Measurements from ENCODE around the gene TTLL12.

DNA sequence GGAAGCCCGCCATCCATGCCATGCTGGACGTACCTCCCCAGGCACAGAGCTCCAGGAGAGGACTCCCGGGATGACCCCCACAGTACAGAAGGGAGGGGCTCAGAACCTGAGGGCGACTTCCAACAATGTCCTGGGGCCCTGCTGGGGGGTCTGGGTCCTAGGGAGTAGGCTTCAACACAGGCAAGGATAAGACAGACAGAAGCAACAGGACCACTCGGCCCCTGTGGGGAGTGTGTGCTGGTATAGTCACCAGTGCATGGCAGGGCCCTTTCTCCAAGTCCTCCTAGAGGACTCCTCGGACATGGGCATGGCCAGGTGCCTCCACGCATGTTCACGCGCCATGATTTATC, 16.8 kb downstream of the TTLL12 start:
- TF ChIP-seq OSR1 (CRISPR knock-in tag; IDR thresholded peaks at IDR 0.05) (no peak), TOX (CRISPR knock-in tag; IDR thresholded peaks at IDR 0.05; ENCODE audit: borderline replicate concordance) (no peak), SNAI2 (CRISPR knock-in tag; IDR thresholded peaks at IDR 0.05) (no peak)

Data from SK-N-SH treated with all-trans-retinoic acid at 6 μM for 48 hours (cell line).